ENCODE data around the gene TTC23.

DNA sequence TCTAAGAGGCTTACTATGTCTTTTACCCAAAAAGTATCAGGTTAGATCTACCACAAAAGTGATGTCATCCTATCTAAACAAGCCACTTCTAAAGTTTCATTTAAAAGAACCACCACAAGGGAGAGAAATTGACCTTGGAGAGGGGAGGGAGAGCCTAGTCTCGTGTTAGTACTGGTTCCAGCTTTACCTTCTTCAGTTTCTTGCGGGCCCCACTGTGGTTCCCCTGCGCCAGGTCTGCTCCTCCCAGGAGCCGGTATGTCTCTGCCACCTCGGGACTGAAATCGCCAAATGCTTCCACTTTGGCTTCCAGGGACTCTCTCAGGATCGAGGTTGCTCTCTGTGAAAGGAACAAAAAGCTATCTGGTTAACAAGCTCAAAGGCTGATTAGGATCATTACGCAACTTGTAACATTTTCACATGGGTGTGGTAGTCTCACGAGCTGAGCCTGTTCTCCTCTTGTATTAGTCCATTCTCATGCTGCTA, 93.4 kb downstream of the TTC23 start:
- TF ChIP-seq, protein P1, sequence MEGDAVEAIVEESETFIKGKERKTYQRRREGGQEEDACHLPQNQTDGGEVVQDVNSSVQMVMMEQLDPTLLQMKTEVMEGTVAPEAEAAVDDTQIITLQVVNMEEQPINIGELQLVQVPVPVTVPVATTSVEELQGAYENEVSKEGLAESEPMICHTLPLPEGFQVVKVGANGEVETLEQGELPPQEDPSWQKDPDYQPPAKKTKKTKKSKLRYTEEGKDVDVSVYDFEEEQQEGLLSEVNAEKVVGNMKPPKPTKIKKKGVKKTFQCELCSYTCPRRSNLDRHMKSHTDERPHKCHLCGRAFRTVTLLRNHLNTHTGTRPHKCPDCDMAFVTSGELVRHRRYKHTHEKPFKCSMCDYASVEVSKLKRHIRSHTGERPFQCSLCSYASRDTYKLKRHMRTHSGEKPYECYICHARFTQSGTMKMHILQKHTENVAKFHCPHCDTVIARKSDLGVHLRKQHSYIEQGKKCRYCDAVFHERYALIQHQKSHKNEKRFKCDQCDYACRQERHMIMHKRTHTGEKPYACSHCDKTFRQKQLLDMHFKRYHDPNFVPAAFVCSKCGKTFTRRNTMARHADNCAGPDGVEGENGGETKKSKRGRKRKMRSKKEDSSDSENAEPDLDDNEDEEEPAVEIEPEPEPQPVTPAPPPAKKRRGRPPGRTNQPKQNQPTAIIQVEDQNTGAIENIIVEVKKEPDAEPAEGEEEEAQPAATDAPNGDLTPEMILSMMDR (IDR thresholded peaks at IDR 0.05), result no peak
- TF ChIP-seq POLR2A (IDR thresholded peaks at IDR 0.05), result no peak

Data from esophagus squamous epithelium (tissue), 4 donors.